Measurements from ENCODE around the gene ADK. TPM values are rescaled to one million over a fixed set of nuclear protein-coding genes. Genes with fewer than 3 reads are reported as not detected.

Gene ADK
- total RNA-seq, 1 donor from 2014 or later, result 47.0 TPM

DNA sequence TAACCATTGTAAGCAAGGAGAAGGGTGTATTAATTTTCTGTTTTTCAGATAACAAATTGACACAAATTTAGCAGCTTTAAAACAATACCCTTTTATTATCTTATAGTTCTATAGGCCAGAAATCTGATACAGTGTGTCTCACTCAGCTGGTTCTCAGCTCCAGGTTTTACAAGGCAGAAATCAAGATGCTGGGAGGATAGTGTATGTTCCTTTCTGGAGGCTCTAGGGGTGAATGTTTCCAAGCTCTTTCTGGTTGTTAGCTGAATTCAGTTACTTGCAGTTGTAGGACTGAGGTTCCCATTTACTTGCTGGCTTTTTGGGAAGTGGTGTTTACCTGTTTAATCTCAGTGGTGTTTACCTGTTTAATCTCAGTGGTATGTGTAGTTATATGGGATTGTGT is 125.4 kb downstream of the ADK start:
- Mint-ChIP-seq H3K27me3 (ENCODE audit: unreplicated experiment) (no peaks in the 10 kb centered on the region), H3K9me3 (ENCODE audit: unreplicated experiment) (no peaks in the 10 kb centered on the region), H3K27ac (ENCODE audit: unreplicated experiment) (no peak overlapping the region), H3K36me3 (ENCODE audit: unreplicated experiment) (no peaks in the 10 kb centered on the region), H3K4me3 (ENCODE audit: unreplicated experiment) (no peak overlapping the region), H3K4me1 (ENCODE audit: unreplicated experiment) (peaks cover 14% of the 10 kb centered on the region)
- TF ChIP-seq, protein P1, sequence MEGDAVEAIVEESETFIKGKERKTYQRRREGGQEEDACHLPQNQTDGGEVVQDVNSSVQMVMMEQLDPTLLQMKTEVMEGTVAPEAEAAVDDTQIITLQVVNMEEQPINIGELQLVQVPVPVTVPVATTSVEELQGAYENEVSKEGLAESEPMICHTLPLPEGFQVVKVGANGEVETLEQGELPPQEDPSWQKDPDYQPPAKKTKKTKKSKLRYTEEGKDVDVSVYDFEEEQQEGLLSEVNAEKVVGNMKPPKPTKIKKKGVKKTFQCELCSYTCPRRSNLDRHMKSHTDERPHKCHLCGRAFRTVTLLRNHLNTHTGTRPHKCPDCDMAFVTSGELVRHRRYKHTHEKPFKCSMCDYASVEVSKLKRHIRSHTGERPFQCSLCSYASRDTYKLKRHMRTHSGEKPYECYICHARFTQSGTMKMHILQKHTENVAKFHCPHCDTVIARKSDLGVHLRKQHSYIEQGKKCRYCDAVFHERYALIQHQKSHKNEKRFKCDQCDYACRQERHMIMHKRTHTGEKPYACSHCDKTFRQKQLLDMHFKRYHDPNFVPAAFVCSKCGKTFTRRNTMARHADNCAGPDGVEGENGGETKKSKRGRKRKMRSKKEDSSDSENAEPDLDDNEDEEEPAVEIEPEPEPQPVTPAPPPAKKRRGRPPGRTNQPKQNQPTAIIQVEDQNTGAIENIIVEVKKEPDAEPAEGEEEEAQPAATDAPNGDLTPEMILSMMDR (IDR thresholded peaks at IDR 0.05), result no peak
- DNase-seq (ENCODE audit: extremely low spot score, unreplicated experiment), result no peak

DNA sequence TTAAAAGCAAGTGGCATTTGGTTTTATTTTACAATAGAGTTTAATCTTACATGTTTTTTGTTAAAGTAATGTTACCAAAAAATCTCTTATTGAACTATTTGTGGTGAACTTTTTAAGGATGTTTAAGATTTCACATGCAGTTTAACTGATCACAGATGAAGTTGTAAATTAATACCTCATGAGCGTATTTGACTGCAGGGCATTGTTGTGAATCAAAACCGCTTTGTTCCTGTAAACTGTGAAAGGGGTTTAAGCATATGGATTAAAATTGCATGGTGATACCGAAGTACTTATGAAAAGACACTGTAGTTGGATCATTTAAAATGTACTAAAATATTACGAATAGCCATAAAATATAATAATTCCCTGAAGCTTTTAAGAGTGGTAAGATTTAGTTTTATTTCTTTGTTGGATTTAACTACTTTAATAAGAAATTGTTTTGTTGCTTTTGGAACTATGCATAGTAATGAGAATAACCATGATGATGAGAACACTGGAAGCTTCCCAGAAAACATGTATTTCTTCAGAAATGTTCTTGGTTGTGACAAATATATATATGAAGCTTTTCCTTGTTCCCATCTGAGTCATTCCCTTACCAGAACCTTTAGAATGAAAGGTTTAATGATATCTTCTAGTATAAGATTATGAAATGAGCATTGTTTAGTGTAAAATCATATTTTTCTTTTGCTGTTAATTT is 131.3 kb downstream of the ADK start:
- H3K9me3 Mint-ChIP-seq (ENCODE audit: unreplicated experiment), result peaks cover 3% of the 10 kb centered on the region
- peaks cover 35% of the 10 kb centered on the region for H3K4me1 Mint-ChIP-seq (ENCODE audit: unreplicated experiment)
- TF ChIP-seq, protein P1 (IDR thresholded peaks at IDR 0.05), result no peak
- no peak for DNase-seq (ENCODE audit: extremely low spot score, unreplicated experiment)
- no peak overlapping the region for H3K4me3 Mint-ChIP-seq (ENCODE audit: unreplicated experiment)
- no peaks in the 10 kb centered on the region for H3K27me3 Mint-ChIP-seq (ENCODE audit: unreplicated experiment)
- H3K27ac Mint-ChIP-seq (ENCODE audit: unreplicated experiment), result peak overlapping the region; percentile 86
- peaks cover 4% of the 10 kb centered on the region for H3K36me3 Mint-ChIP-seq (ENCODE audit: unreplicated experiment)

DNA sequence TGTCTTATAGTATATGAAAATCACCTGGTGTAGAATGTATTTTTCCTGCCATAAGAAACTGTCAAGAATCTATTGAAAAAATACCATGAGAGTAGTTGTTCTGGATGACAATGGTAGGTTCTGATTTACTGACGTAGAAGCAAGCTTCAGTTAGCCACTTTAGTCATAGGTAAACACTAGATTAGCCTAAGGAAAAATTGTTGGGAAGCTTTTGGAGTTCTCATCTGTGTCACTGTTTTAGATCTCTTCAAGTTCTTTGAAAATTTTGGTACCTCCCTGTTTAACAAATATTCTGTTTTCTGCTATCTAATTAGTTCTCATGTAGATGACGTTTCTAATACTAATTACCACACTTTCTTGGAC is 131.8 kb downstream of the ADK start:
- Mint-ChIP-seq H3K9me3 (ENCODE audit: unreplicated experiment) (peaks cover 3% of the 10 kb centered on the region), H3K4me3 (ENCODE audit: unreplicated experiment) (no peak overlapping the region), H3K27me3 (ENCODE audit: unreplicated experiment) (no peaks in the 10 kb centered on the region), H3K27ac (ENCODE audit: unreplicated experiment) (peak overlapping the region; percentile 86), H3K4me1 (ENCODE audit: unreplicated experiment) (peaks cover 35% of the 10 kb centered on the region), H3K36me3 (ENCODE audit: unreplicated experiment) (peaks cover 4% of the 10 kb centered on the region)
- no peak for DNase-seq (ENCODE audit: extremely low spot score, unreplicated experiment)
- TF ChIP-seq, protein P1 (IDR thresholded peaks at IDR 0.05), result no peak

DNA sequence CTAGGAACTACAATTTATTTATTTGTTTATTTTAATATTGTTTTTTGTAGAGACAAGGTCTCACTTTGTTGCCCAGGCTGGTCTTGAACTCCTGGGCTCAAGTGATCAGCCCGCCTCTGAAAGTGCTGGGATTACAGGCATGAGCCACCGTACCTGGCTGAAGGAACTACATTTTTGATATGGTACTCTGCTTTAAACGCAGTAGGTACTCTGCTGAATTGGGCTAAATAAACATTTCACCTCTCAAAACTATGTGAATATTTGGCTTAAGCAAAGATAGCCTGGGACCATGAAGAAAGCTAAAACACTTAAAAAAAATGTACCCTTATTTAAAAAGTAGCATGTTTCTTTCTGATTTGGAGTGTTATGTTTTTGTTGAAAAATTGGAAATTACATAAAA is 138.2 kb downstream of the ADK start:
- Mint-ChIP-seq H3K27me3 (ENCODE audit: unreplicated experiment) (no peaks in the 10 kb centered on the region), H3K4me1 (ENCODE audit: unreplicated experiment) (peaks cover 60% of the 10 kb centered on the region), H3K36me3 (ENCODE audit: unreplicated experiment) (peaks cover 4% of the 10 kb centered on the region), H3K27ac (ENCODE audit: unreplicated experiment) (peak overlapping the region; percentile 86), H3K9me3 (ENCODE audit: unreplicated experiment) (peaks cover 3% of the 10 kb centered on the region), H3K4me3 (ENCODE audit: unreplicated experiment) (no peak overlapping the region)
- TF ChIP-seq, protein P1 (IDR thresholded peaks at IDR 0.05), result no peak
- DNase-seq (ENCODE audit: extremely low spot score, unreplicated experiment), result no peak

DNA sequence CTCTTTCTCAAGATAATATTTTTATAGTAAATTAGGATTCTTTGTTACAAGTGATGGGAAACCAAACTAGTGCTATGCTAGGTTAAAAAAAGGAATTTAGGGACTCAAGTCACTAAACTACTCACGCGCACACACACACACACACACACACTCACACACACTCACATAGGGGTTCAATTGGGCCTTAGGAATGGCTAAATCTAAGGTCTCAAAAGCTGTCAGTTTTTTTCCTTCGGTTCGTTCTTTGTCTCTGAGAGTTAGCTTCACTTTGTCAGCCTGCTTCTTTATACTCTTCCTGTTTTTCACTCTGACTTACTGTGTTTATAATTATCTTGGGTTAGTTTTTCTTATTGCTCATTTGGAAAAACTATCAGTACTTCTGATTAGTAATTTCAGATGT is 138.9 kb downstream of the ADK start:
- peaks cover 60% of the 10 kb centered on the region for H3K4me1 Mint-ChIP-seq (ENCODE audit: unreplicated experiment)
- no peak for DNase-seq (ENCODE audit: extremely low spot score, unreplicated experiment)
- H3K36me3 Mint-ChIP-seq (ENCODE audit: unreplicated experiment), result no peaks in the 10 kb centered on the region
- H3K27ac Mint-ChIP-seq (ENCODE audit: unreplicated experiment), result peak overlapping the region; percentile 86
- TF ChIP-seq, protein P1 (IDR thresholded peaks at IDR 0.05), result no peak
- H3K9me3 Mint-ChIP-seq (ENCODE audit: unreplicated experiment), result peaks cover 2% of the 10 kb centered on the region
- H3K27me3 Mint-ChIP-seq (ENCODE audit: unreplicated experiment), result no peaks in the 10 kb centered on the region
- H3K4me3 Mint-ChIP-seq (ENCODE audit: unreplicated experiment), result no peak overlapping the region
